Measurements from ENCODE around the gene ACVR1B. TPM values are rescaled to one million over a fixed set of nuclear protein-coding genes. Genes with fewer than 3 reads are reported as not detected.
A peak's percentile ranks its signal among the peaks of the same experiment; 100 is the strongest.

ACVR1B gene
- 1 to 10 TPM; 6.8 TPM for total RNA-seq

DNA sequence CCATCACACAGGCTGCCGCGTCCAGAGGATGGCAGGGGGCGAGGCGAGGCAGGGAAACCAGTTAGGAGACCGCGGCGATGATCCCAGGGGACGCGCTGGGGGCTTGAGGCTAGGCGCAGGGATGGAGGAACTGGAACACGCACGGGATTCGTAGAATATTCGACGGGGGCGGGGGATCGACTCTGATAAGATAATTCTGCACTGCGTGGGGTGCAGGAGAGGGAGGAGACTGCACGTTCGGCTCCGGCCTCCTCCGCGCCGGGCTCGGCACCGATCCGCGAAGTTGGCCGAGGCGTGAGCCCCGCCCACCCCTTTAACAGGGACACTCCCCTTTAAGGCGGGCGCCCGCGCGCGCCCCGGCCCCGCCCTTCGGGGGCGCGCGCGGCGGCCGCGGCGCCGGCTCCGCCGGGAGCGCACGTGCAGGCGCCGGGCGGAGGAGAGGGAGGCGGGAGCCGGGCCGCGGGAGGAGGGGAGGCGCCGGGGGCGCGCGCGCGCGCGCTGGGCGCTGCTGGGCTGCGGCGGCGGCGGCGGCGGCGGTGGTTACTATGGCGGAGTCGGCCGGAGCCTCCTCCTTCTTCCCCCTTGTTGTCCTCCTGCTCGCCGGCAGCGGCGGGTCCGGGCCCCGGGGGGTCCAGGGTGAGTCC is at the start of gene ACVR1B:
ACVR1B (plus strand) TSS at position 501 of the 644 bp plus-strand sequence; CDS start at position 546, 45 bp downstream.
- Mint-ChIP-seq H3K9me3 (no peaks in the 10 kb centered on the region), H3K27ac (peak within 1 kb of the TSS; percentile 87), H3K36me3 (ENCODE audit: low read depth) (no peaks in the 10 kb centered on the region), H3K4me3 (peak within 1 kb of the TSS; percentile 96), H3K4me1 (peaks cover 21% of the 10 kb centered on the region), H3K27me3 (peaks cover 7% of the 10 kb centered on the region)
- peak; percentile 98 for ATAC-seq (replicated peaks)

DNA sequence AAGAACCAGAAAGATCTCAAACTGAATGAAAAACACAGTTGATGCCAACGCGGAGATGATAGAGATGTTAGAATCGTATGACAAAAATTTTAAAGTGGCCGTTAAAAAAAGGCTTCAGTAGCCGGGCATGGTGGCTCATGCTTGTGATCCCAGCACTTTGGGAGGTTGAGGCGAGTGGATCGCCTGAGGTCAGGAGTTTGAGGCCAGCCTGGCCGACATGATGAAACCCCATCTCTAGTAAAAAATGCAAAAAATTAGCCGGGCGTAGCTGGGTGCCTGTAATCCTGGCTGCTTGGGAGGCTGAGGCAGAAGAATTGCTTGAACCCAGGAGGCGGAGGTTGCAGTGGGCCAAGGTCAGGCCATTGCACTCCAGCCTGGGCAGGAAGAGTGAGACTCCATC is 49.6 kb upstream of the ACVR1B start:
- Mint-ChIP-seq H3K36me3 (ENCODE audit: low read depth) (no peaks in the 10 kb centered on the region), H3K4me1 (no peaks in the 10 kb centered on the region), H3K9me3 (no peaks in the 10 kb centered on the region), H3K4me3 (no peak overlapping the region), H3K27ac (no peak overlapping the region), H3K27me3 (peaks cover 13% of the 10 kb centered on the region)
- no peak for ATAC-seq (replicated peaks)

DNA sequence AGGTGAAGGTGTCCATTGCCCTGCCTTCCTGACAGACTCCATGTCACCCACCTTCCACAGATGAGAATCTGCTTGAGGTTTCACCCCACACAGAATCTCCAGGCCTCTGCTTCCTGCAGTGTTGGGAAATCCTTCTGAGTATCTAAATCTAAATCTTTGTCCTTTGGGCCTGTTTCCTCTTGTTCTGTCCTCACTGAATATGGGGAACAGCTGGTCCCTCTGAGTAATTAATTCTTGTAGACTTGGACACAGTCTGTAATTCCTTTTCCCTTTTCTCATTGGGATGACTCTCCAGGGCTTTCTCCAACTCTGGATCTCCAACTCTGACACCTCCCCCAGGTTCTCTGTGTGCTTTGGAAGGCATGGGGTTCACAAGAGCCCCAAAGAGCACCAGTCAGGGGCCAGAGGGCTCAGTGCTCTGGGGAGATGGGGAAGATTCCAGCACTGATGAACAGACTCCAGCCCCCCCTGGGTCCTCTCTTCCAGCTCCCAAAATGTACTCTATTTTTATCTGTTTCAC is 46.5 kb upstream of the ACVR1B start:
- no peaks in the 10 kb centered on the region for H3K9me3 Mint-ChIP-seq
- H3K27me3 Mint-ChIP-seq: peaks cover 20% of the 10 kb centered on the region
- H3K4me3 Mint-ChIP-seq: no peak overlapping the region
- no peaks in the 10 kb centered on the region for H3K4me1 Mint-ChIP-seq
- ATAC-seq (replicated peaks): no peak
- no peak overlapping the region for H3K27ac Mint-ChIP-seq
- no peaks in the 10 kb centered on the region for H3K36me3 Mint-ChIP-seq (ENCODE audit: low read depth)

DNA sequence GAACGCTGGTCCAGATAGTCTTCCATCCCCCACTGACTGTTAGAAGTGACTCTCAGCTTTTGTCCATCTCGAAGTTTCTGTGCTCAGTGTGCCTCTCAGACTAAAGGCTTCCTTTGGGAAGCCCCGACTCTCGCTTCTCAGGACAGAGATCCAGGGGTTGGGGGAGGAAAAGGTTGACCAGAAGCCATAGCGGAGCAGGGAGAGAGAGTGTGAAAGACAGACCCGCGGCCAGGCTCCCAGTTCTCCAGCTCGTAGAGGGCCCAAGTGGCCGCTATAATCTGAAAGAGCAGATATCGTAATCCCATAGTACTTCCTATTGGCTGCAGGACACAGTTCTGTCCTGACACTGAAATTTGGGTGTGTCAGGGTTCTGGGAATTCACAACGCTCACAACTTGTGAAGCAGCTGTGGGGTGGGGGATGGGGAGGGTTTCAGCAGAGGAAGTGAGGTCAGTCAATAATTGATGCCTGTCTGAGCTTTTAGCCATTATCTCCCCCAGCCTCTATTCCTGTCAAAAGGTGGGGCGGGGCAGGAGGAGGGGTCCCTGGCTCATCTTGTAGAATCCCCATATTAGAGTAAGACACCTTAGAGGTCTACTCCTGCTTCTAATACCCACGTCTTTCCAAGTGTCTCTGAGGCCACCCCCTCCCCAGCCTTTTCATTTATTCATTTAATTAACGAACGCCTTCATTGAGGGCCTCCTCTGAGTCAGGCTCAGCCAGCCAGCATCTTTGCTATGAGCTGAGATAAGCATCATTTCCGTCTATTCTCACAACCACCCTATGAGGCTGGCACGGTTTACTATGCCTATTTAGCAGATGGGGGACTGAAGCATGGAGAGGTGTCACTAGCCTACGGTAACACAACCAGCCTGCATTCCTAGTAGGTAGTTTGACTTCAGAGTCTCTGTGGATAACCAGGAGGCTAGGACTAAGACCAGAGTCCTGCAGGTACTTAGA is 45.7 kb upstream of the ACVR1B start:
- Mint-ChIP-seq H3K36me3 (ENCODE audit: low read depth) (no peaks in the 10 kb centered on the region), H3K27me3 (peaks cover 20% of the 10 kb centered on the region), H3K9me3 (no peaks in the 10 kb centered on the region), H3K4me3 (no peak overlapping the region), H3K27ac (no peak overlapping the region), H3K4me1 (no peaks in the 10 kb centered on the region)
- ATAC-seq (replicated peaks): no peak

- Mint-ChIP-seq H3K36me3 (ENCODE audit: low read depth) (no peaks in the 10 kb centered on the region), H3K27ac (no peak overlapping the region), H3K9me3 (no peaks in the 10 kb centered on the region), H3K4me1 (no peaks in the 10 kb centered on the region), H3K27me3 (peaks cover 20% of the 10 kb centered on the region), H3K4me3 (no peak overlapping the region)
- no peak for ATAC-seq (replicated peaks)
Measured at GRCh38 chr12:51906430-51907082, 44.9 kb upstream of the ACVR1B start.

DNA sequence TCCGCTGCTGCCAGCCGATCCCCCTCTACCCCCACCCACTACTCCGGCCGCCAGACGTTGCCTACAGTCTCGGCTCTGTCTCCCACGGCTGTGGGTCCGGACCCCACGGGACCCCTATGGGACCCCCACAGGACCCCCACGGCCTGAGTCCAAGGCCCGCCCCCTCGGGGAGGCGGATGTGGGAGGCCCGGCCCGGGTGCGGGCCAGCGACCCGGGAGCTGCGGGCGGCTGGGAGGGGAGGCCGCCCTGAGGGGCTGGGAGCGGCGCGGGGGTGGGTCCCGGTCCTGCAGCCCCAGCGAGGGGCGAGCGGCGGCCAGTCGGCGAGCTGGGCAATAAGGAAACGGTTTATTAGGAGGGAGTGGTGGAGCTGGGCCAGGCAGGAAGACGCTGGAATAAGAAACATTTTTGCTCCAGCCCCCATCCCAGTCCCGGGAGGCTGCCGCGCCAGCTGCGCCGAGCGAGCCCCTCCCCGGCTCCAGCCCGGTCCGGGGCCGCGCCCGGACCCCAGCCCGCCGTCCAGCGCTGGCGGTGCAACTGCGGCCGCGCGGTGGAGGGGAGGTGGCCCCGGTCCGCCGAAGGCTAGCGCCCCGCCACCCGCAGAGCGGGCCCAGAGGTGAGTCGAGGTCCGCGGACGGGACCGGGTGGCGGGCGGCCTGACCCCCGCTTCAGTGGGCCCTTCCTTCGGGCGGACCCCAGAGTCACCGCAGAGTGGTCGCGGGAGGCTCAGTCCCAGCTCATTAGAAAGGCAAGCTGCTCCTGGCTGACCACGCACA is 44.2 kb upstream of the ACVR1B start, which contains the start of gene ACVRL1:
ACVRL1 (plus strand) TSS at position 422 of the 773 bp plus-strand sequence. CDS start 4,971 bp downstream, outside the sequence.
- no peak for ATAC-seq (replicated peaks)
- no peaks in the 10 kb centered on the region for H3K36me3 Mint-ChIP-seq (ENCODE audit: low read depth)
- H3K27ac Mint-ChIP-seq: no peak within 1 kb of the TSS
- H3K9me3 Mint-ChIP-seq: no peaks in the 10 kb centered on the region
- no peaks in the 10 kb centered on the region for H3K4me1 Mint-ChIP-seq
- no peak within 1 kb of the TSS for H3K4me3 Mint-ChIP-seq
- H3K27me3 Mint-ChIP-seq: peaks cover 20% of the 10 kb centered on the region

DNA sequence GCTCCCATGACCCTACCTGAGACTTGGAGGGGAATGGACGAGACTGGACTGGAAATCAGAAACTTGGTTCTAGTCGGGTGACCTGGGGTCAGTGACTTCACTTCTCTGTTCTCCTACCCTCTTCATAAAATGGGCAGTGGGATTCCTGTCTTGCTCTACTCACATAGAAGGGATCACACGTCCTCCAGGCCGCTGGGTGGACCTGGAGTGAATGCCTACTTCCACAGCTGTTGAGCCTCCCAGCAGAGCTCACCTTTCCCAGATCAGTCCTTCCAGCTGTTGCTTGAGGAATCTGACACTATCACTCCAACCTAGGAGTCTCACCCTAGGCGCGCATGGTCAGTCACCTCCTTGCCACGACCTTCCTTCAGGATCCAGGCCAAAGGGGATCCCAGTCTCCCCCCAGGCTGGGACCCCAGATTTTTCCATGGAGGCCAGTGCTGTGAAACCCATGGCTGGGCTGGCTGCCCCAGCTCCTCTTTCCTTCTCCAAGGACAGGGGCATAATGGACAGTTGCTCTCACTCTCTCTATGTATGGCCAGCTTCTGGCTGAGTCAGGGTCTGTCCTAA is 43.6 kb upstream of the ACVR1B start:
- no peaks in the 10 kb centered on the region for H3K9me3 Mint-ChIP-seq
- peaks cover 20% of the 10 kb centered on the region for H3K27me3 Mint-ChIP-seq
- no peaks in the 10 kb centered on the region for H3K36me3 Mint-ChIP-seq (ENCODE audit: low read depth)
- ATAC-seq (replicated peaks): no peak
- H3K27ac Mint-ChIP-seq: no peak overlapping the region
- no peak overlapping the region for H3K4me3 Mint-ChIP-seq
- H3K4me1 Mint-ChIP-seq: no peaks in the 10 kb centered on the region

DNA sequence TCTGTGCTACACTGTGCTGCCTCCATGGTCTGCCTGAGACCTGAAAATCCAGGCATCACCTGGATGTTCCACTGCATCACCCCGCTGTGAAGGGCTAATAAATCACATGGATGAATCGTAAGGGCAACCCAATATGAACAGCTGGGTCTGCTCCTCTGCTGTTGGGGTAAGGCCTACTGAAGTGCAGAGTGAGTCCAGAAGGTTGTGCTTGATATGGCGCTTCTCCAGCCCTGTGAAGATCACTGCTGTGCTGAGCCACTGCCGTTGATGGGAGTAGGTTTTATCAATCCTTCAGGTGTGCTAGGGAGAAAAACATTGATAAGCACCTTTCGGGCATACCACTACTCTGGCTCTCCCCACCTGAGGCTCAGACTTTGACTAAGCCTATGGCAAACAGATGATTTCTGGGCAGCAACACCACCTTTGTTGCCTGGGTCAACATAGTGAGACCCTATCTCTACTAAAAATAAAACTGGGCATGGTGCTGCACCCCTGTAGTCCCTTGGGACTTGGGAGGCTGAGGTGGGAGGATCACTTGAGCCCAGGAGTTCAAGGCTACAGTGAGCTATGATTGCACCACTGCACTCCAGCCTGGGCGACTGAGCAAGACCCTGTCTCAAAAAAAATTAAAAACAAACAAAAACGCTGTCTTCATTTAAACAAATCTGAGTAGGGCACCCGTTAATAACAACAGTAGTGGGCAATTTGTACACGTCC is 42.5 kb upstream of the ACVR1B start:
- no peak overlapping the region for H3K4me3 Mint-ChIP-seq
- H3K36me3 Mint-ChIP-seq (ENCODE audit: low read depth): no peaks in the 10 kb centered on the region
- ATAC-seq (replicated peaks): no peak
- no peak overlapping the region for H3K27ac Mint-ChIP-seq
- no peaks in the 10 kb centered on the region for H3K9me3 Mint-ChIP-seq
- H3K4me1 Mint-ChIP-seq: no peaks in the 10 kb centered on the region
- H3K27me3 Mint-ChIP-seq: peaks cover 20% of the 10 kb centered on the region

GRCh38 chr12:51910168-51910567 is 41.3 kb upstream of the ACVR1B start:
- no peaks in the 10 kb centered on the region for H3K4me1 Mint-ChIP-seq
- no peak for ATAC-seq (replicated peaks)

DNA sequence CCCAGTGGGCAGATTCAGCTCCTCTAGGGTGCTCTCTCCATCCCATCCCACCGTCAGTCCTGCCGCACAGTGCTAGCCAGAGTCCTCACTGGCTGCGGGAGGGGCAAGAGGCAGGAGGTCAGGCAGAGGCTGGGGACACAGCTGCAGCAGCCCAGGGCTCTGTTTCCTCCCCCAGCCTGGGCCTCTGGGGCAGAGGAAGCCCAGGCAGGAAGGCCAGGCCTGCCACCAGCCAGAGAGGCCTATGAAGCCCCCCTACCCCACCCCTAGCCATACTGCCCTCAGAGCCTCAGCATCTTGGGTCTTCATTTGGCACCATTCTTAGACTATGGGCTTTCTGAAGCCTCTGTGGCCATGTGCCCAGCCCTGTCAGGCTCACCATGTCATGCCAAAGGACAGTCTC is 40.8 kb upstream of the ACVR1B start:
- H3K4me1 Mint-ChIP-seq: no peaks in the 10 kb centered on the region
- no peaks in the 10 kb centered on the region for H3K9me3 Mint-ChIP-seq
- H3K27ac Mint-ChIP-seq: no peak overlapping the region
- no peaks in the 10 kb centered on the region for H3K36me3 Mint-ChIP-seq (ENCODE audit: low read depth)
- no peak overlapping the region for H3K4me3 Mint-ChIP-seq
- H3K27me3 Mint-ChIP-seq: peaks cover 20% of the 10 kb centered on the region
- no peak for ATAC-seq (replicated peaks)

More at GRCh38 chr12:51910168-51910567, 41.3 kb upstream of the ACVR1B start:
- Mint-ChIP-seq H3K27me3 (peaks cover 20% of the 10 kb centered on the region), H3K27ac (no peak overlapping the region), H3K4me3 (no peak overlapping the region), H3K36me3 (ENCODE audit: low read depth) (no peaks in the 10 kb centered on the region), H3K9me3 (no peaks in the 10 kb centered on the region)

DNA sequence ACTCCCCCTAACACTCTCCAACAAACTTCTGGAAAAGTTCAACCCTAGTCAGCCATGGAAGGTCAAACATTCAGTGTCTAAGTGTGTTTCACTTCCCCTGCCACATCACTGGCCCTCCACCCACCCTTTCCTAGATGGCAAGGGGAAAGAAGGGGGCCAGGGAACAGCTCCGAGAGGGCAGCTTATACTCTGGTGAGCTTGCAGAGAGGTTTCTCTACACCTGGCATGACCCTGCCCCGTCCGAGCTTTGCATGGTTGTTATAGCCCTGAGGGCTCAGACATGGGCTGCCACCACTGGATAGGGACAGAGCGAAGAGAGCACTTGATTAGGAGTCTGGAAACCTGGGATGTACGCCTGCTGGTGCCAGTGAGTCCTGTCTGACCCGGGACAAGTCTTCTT is 40.2 kb upstream of the ACVR1B start:
- Mint-ChIP-seq H3K4me3 (no peak overlapping the region), H3K27me3 (peaks cover 16% of the 10 kb centered on the region)

GRCh38 chr12:51911788-51912711 is 39.4 kb upstream of the ACVR1B start:
- Mint-ChIP-seq H3K27ac (no peak overlapping the region), H3K27me3 (peaks cover 13% of the 10 kb centered on the region), H3K4me1 (no peaks in the 10 kb centered on the region), H3K4me3 (no peak overlapping the region), H3K9me3 (no peaks in the 10 kb centered on the region), H3K36me3 (ENCODE audit: low read depth) (no peaks in the 10 kb centered on the region)
- no peak for ATAC-seq (replicated peaks)

More for the DNA sequence above, 40.2 kb upstream of the ACVR1B start:
- H3K4me1 Mint-ChIP-seq: no peaks in the 10 kb centered on the region
- ATAC-seq (replicated peaks): no peak
- H3K36me3 Mint-ChIP-seq (ENCODE audit: low read depth): no peaks in the 10 kb centered on the region
- H3K9me3 Mint-ChIP-seq: no peaks in the 10 kb centered on the region
- no peak overlapping the region for H3K27ac Mint-ChIP-seq
